Brain pericyte (primary cell): Measurements from ENCODE around the gene LIPJ.
A peak's percentile ranks its signal among the peaks of the same experiment; 100 is the strongest.

Experiments
- DNase-seq: peaks from one replicate; pipeline ENCODE4 v3.0.0-alpha.2; 2012; ENCODE audit warnings: low read depth, low spot score

Gene LIPJ

GRCh38 chr10:88594482-88594881 is 7.9 kb downstream of the LIPJ start:
- no peak for DNase-seq

- DNase-seq = no peak
Measured at GRCh38 chr10:88598055-88598454, 11.5 kb downstream of the LIPJ start.

GRCh38 chr10:88608052-88608732 is 21.6 kb downstream of the LIPJ start:
- DNase-seq = no peak

GRCh38 chr10:88608780-88609179 is 22.2 kb downstream of the LIPJ start:
- DNase-seq = no peak

- DNase-seq = peak; percentile 2
Measured at GRCh38 chr10:88616250-88616977, 29.9 kb downstream of the LIPJ start.

GRCh38 chr10:88617772-88618300 is 31.3 kb downstream of the LIPJ start:
- no peak for DNase-seq

GRCh38 chr10:88618496-88618895 is 31.9 kb downstream of the LIPJ start:
- no peak for DNase-seq

GRCh38 chr10:88620441-88620840 is 33.9 kb downstream of the LIPJ start:
- no peak for DNase-seq

GRCh38 chr10:88623835-88624234 is 37.3 kb downstream of the LIPJ start:
- no peak for DNase-seq

- DNase-seq = no peak
Measured at GRCh38 chr10:88624840-88625239, 38.3 kb downstream of the LIPJ start.

GRCh38 chr10:88640186-88640585 is 53.6 kb downstream of the LIPJ start:
- DNase-seq = no peak

GRCh38 chr10:88642209-88642608 is 55.6 kb downstream of the LIPJ start:
- DNase-seq = no peak

GRCh38 chr10:88642963-88643362 is 56.4 kb downstream of the LIPJ start:
- DNase-seq = no peak

GRCh38 chr10:88647061-88647615 is 60.6 kb downstream of the LIPJ start:
- no peak for DNase-seq

GRCh38 chr10:88651101-88651551 is 64.6 kb downstream of the LIPJ start:
- DNase-seq = no peak

- no peak for DNase-seq
Measured at GRCh38 chr10:88652616-88653015, 66.1 kb downstream of the LIPJ start.
